GM23338 (cell line): ENCODE data around the gene LIPH.

Source experiments
- CREB1 ChIP-seq: fragments of 250-450 bp; sonication (Bioruptor Pico); IDR thresholded peaks from 2 replicates; pipeline ENCODE4 v1.5.0; 2020; ENCODE audit warnings: low read depth, mild to moderate bottlenecking, moderate library complexity
- ETS1 ChIP-seq: IDR thresholded peaks from 2 replicates; pipeline ENCODE4 v1.6.1; 2016; ENCODE audit warnings: antibody characterized with exemption
- EZH2 ChIP-seq: fragments of 200-600 bp; sonication (generic); IDR thresholded peaks from one replicate; pipeline ENCODE4 v1.8.0; 2017; ENCODE audit warnings: antibody characterized with exemption, mild to moderate bottlenecking, low read depth; ENCODE audit not compliant: unreplicated experiment
- EZH2phosphoT487 ChIP-seq: fragments of 200-600 bp; sonication (generic); IDR thresholded peaks from one replicate; pipeline ENCODE4 v1.8.1; 2018; ENCODE audit warnings: antibody characterized with exemption; ENCODE audit not compliant: unreplicated experiment
- JUNB ChIP-seq: IDR thresholded peaks from one replicate; pipeline ENCODE4 v1.6.1; 2016; ENCODE audit warnings: antibody characterized with exemption; ENCODE audit not compliant: unreplicated experiment
- NANOG ChIP-seq: IDR thresholded peaks from 2 replicates; pipeline ENCODE4 v1.6.1; 2016; ENCODE audit warnings: antibody characterized with exemption, borderline replicate concordance
- POLR2AphosphoS5 ChIP-seq: IDR thresholded peaks from 2 replicates; pipeline ENCODE4 v1.6.1; 2016; ENCODE audit warnings: antibody characterized with exemption, low read depth
- REST ChIP-seq: IDR thresholded peaks from one replicate; pipeline ENCODE4 v1.6.1; 2018; ENCODE audit warnings: antibody characterized with exemption; ENCODE audit not compliant: unreplicated experiment
- ZNF114 ChIP-seq: fragments of 250-450 bp; sonication (Bioruptor Pico); IDR thresholded peaks from 2 replicates; pipeline ENCODE4 v1.5.0; 2020; ENCODE audit warnings: mild to moderate bottlenecking, moderate library complexity
- ZNF331 ChIP-seq: fragments of 250-450 bp; sonication (Bioruptor Pico); IDR thresholded peaks from 2 replicates; pipeline ENCODE4 v1.5.0; 2020; ENCODE audit warnings: low read depth, mild to moderate bottlenecking, moderate library complexity
- ZNF462 ChIP-seq: fragments of 250-450 bp; sonication (Bioruptor Pico); IDR thresholded peaks from 2 replicates; pipeline ENCODE4 v1.5.0; 2020; ENCODE audit warnings: mild to moderate bottlenecking, moderate library complexity
- TF ChIP-seq, protein P1 (sequence below), 2 experiments: fragments of 200-600 bp in 1 of 2; sonication (generic) in 1 of 2; conservative IDR thresholded peaks; 2 replicates each; pipeline versions ENCODE4 v1.5.1 to v1.6.1; 2016 to 2017; ENCODE audit warnings: antibody characterized with exemption in 2 of 2, low read depth in 2 of 2, mild to moderate bottlenecking in 2 of 2, moderate library complexity in 1 of 2

GRCh38 chr3:185519021-185519420 lies 33.4 kb downstream of the LIPH start:
- TF ChIP-seq, protein P1, sequence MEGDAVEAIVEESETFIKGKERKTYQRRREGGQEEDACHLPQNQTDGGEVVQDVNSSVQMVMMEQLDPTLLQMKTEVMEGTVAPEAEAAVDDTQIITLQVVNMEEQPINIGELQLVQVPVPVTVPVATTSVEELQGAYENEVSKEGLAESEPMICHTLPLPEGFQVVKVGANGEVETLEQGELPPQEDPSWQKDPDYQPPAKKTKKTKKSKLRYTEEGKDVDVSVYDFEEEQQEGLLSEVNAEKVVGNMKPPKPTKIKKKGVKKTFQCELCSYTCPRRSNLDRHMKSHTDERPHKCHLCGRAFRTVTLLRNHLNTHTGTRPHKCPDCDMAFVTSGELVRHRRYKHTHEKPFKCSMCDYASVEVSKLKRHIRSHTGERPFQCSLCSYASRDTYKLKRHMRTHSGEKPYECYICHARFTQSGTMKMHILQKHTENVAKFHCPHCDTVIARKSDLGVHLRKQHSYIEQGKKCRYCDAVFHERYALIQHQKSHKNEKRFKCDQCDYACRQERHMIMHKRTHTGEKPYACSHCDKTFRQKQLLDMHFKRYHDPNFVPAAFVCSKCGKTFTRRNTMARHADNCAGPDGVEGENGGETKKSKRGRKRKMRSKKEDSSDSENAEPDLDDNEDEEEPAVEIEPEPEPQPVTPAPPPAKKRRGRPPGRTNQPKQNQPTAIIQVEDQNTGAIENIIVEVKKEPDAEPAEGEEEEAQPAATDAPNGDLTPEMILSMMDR (conservative IDR thresholded peaks at IDR 0.05; ENCODE audit: low read depth in 2 of 2) = peak; percentile 39 to 43
- no peak for TF ChIP-seq POLR2AphosphoS5
- no peak for TF ChIP-seq EZH2
- no peak for TF ChIP-seq EZH2phosphoT487
- no peak for TF ChIP-seq NANOG
- TF ChIP-seq REST = no peak
- no peak for TF ChIP-seq CREB1 (CRISPR knock-in tag)
- no peak for TF ChIP-seq ETS1
- TF ChIP-seq JUNB = no peak
- TF ChIP-seq ZNF331 (CRISPR knock-in tag) = no peak
- TF ChIP-seq ZNF114 (CRISPR knock-in tag) = no peak
- TF ChIP-seq ZNF462 (CRISPR knock-in tag) = no peak
